SJCRH30 (cell line): Measurements from ENCODE around the gene APH1A. TPM values are rescaled to one million over a fixed set of nuclear protein-coding genes. Genes with fewer than 3 reads are reported as not detected.
"Not testable (repeated sequence)": the region's sequence is repeated elsewhere in the genome, so short reads cannot be mapped to it uniquely, and the experiment has no call there.

Source experiments
- DNase-seq, 2 experiments: peaks; one replicate each; pipeline ENCODE4 v3.0.0-alpha.2; 2015 to 2020
- H3K27ac ChIP-seq: fragments of 250-450 bp; sonication (Bioruptor Pico); 2 replicates; pipeline ENCODE4 v1.5.1; 2020; ENCODE audit warnings: mild to moderate bottlenecking, moderate library complexity
- H3K27me3 ChIP-seq: fragments of 250-450 bp; sonication (Bioruptor Pico); 2 replicates; pipeline ENCODE4 v1.5.1; 2020; ENCODE audit warnings: mild to moderate bottlenecking, moderate library complexity
- H3K36me3 ChIP-seq: fragments of 250-450 bp; sonication (Bioruptor Pico); 2 replicates; pipeline ENCODE4 v1.5.1; 2020; ENCODE audit warnings: mild to moderate bottlenecking, moderate library complexity
- H3K4me1 ChIP-seq: fragments of 250-450 bp; sonication (Bioruptor Pico); 2 replicates; pipeline ENCODE4 v1.5.1; 2020; ENCODE audit warnings: mild to moderate bottlenecking, moderate library complexity
- H3K4me3 ChIP-seq: fragments of 250-450 bp; sonication (Bioruptor Pico); 2 replicates; pipeline ENCODE4 v1.5.1; 2020; ENCODE audit warnings: mild to moderate bottlenecking, moderate library complexity
- H3K9me3 ChIP-seq: fragments of 250-450 bp; sonication (Bioruptor Pico); replicated peaks from 2 replicates; pipeline ENCODE4 v1.5.1; 2020; ENCODE audit warnings: mild to moderate bottlenecking, moderate library complexity
- total RNA-seq: library from RNA; depleted of rRNA; stranded (reverse); fragments of >200 nt; shearing (Covaris generic); gene quantifications from 2 replicates; pipeline ENCODE4 v1.2.3, GENCODE V29; 2014; rRNA removed

APH1A gene
- total RNA-seq, 1 experiment from 2014 or later: 95.6 TPM

- DNase-seq, H3K9me3 ChIP-seq, H3K27ac ChIP-seq, H3K4me3 ChIP-seq, H3K27me3 ChIP-seq, H3K4me1 ChIP-seq: not testable (repeated sequence)
- peaks cover 21% of the 10 kb centered on the region for H3K36me3 ChIP-seq
Observed at GRCh38 chr1:150232921-150233320, 35.9 kb downstream of the APH1A start.

- H3K36me3 ChIP-seq: peaks cover 60% of the 10 kb centered on the region
- not testable (repeated sequence) for DNase-seq, H3K27me3 ChIP-seq, H3K9me3 ChIP-seq, H3K4me3 ChIP-seq, H3K27ac ChIP-seq, H3K4me1 ChIP-seq
Observed at GRCh38 chr1:150228246-150228645, 40.6 kb downstream of the APH1A start.

GRCh38 chr1:150227228-150227627, 41.6 kb downstream of the APH1A start:
- Histone ChIP-seq H3K27ac (no peak overlapping the region), H3K4me1 (no peaks in the 10 kb centered on the region), H3K36me3 (peaks cover 66% of the 10 kb centered on the region), H3K9me3 (no peaks in the 10 kb centered on the region), H3K27me3 (no peaks in the 10 kb centered on the region), H3K4me3 (no peak overlapping the region)
- no peak for DNase-seq

- Histone ChIP-seq H3K27me3 (no peaks in the 10 kb centered on the region), H3K9me3 (no peaks in the 10 kb centered on the region), H3K4me1 (no peaks in the 10 kb centered on the region), H3K27ac (no peak overlapping the region), H3K36me3 (peaks cover 64% of the 10 kb centered on the region), H3K4me3 (no peak overlapping the region)
- no peak for DNase-seq
Observed at GRCh38 chr1:150226486-150226885, 42.3 kb downstream of the APH1A start.

GRCh38 chr1:150225546-150225945, 43.3 kb downstream of the APH1A start:
- Histone ChIP-seq H3K4me3 (no peak overlapping the region), H3K27me3 (no peaks in the 10 kb centered on the region), H3K4me1 (no peaks in the 10 kb centered on the region), H3K27ac (no peak overlapping the region), H3K9me3 (no peaks in the 10 kb centered on the region), H3K36me3 (peaks cover 59% of the 10 kb centered on the region)
- DNase-seq: no peak

GRCh38 chr1:150224983-150225382, 43.8 kb downstream of the APH1A start:
- H3K36me3 ChIP-seq: peaks cover 61% of the 10 kb centered on the region
- H3K27ac ChIP-seq: no peak overlapping the region
- H3K27me3 ChIP-seq: no peaks in the 10 kb centered on the region
- no peaks in the 10 kb centered on the region for H3K9me3 ChIP-seq
- no peak for DNase-seq
- no peaks in the 10 kb centered on the region for H3K4me1 ChIP-seq
- H3K4me3 ChIP-seq: no peak overlapping the region

- no peak overlapping the region for H3K27ac ChIP-seq
- H3K4me1 ChIP-seq: no peaks in the 10 kb centered on the region
- DNase-seq: peak in 1 of 2 experiments; percentile 15
- H3K9me3 ChIP-seq: no peaks in the 10 kb centered on the region
- H3K36me3 ChIP-seq: peaks cover 55% of the 10 kb centered on the region
- no peak overlapping the region for H3K4me3 ChIP-seq
- no peaks in the 10 kb centered on the region for H3K27me3 ChIP-seq
Observed at GRCh38 chr1:150221552-150221951, 47.3 kb downstream of the APH1A start.

- not testable (repeated sequence) for H3K4me3 ChIP-seq, DNase-seq, H3K27ac ChIP-seq, H3K9me3 ChIP-seq, H3K27me3 ChIP-seq, H3K4me1 ChIP-seq
- peaks cover 20% of the 10 kb centered on the region for H3K36me3 ChIP-seq
Observed at GRCh38 chr1:150215855-150216254, 53.0 kb downstream of the APH1A start.

Other genes with a start within 250 kb of the APH1A start
- gene VPS45, start 201.2 kb downstream of the APH1A start, total RNA-seq: 41.5 and 49.5 TPM in 2 replicates
- 50.0 and 54.4 TPM in 2 replicates for gene PLEKHO1, start 119.1 kb downstream of the APH1A start, total RNA-seq
- 85.9 and 92.1 TPM in 2 replicates for gene ANP32E, start 32.9 kb downstream of the APH1A start, total RNA-seq
- 3.9 and 4.7 TPM in 2 replicates for gene CA14, start 11.2 kb downstream of the APH1A start, total RNA-seq
- gene C1orf54, start 3.8 kb upstream of the APH1A start, total RNA-seq: 1.3 and 2.0 TPM in 2 replicates
- not detected in 2 replicates for gene CIART, start 13.5 kb upstream of the APH1A start, total RNA-seq
- 47.8 and 53.0 TPM in 2 replicates for gene MRPS21, start 24.8 kb upstream of the APH1A start, total RNA-seq
- 75.4 and 88.7 TPM in 2 replicates for gene PRPF3, start 52.5 kb upstream of the APH1A start, total RNA-seq
- gene RPRD2, start 95.1 kb upstream of the APH1A start, total RNA-seq: 14.6 and 15.5 TPM in 2 replicates
- gene TARS2, start 218.4 kb upstream of the APH1A start, total RNA-seq: 24.0 and 26.3 TPM in 2 replicates
- gene ECM1, start 239.1 kb upstream of the APH1A start, total RNA-seq: 5.0 TPM in 2 replicates
- 0.28 TPM in 1 of 2 replicates, not detected in the other for gene FALEC, start 246.7 kb upstream of the APH1A start, total RNA-seq